Left lung (tissue), 8 donors: Measurements from ENCODE around the gene SLC14A1. TPM values are rescaled to one million over a fixed set of nuclear protein-coding genes. Genes with fewer than 3 reads are reported as not detected.

Experiments
- polyA plus RNA-seq, 6 donors: library from polyadenylated mRNA; unstranded; fragments of 120-200 nt; gene quantifications; one replicate each; pipeline ENCODE4 v1.2.1, GENCODE V29; 2013; ENCODE audit not compliant: insufficient read length in 6 of 6
- total RNA-seq, 2 donors: library from RNA; stranded (reverse); fragmentation: NEBNext Ultra II Directional; extraction: Animal tissue kit (Norgen Biotek cat#: 25700); gene quantifications; one replicate each; pipeline ENCODE4 v1.2.1, GENCODE V29; 2021
- donor health status: DM: no; HTN: yes; CAD: no.
- donor health status: DM: no; HTN: no; CAD: no.

SLC14A1 gene
- total and polyA plus RNA-seq, 8 donors = 0.86 to 3.1 (median 1.6) TPM

Other genes starting within 250 kb of the SLC14A1 start
- under 1 TPM; 0.12 to 0.37 TPM for gene SLC14A2, start 108.7 kb upstream of the SLC14A1 start, total RNA-seq
- gene SLC14A2, start 108.7 kb upstream of the SLC14A1 start, polyA plus RNA-seq = under 1 TPM; 0.10 to 0.27 (median 0.15) TPM
- gene SIGLEC15, start 101.5 kb downstream of the SLC14A1 start, total RNA-seq = under 1 TPM; 0.35 to 0.47 TPM
- gene SIGLEC15, start 101.5 kb downstream of the SLC14A1 start, polyA plus RNA-seq = under 1 TPM; 0.19 to 0.37 (median 0.31) TPM
- gene EPG5, start 243.1 kb downstream of the SLC14A1 start, total RNA-seq = 10 to 100 TPM; 29.1 to 38.0 TPM
- gene EPG5, start 243.1 kb downstream of the SLC14A1 start, polyA plus RNA-seq = 10 to 100 TPM; 27.3 to 36.4 (median 31.4) TPM